Fibroblast of pulmonary artery (primary cell): ENCODE data around the gene PCID2.
"Not testable (repeated sequence)": the region's sequence is repeated elsewhere in the genome, so short reads cannot be mapped to it uniquely, and the experiment has no call there.

ENCODE experiments used
- DNase-seq: peaks from one replicate; pipeline ENCODE4 v3.0.0-alpha.2; 2010; ENCODE audit warnings: low read depth
- H3K4me3 ChIP-seq: replicated peaks from 2 replicates; pipeline ENCODE4 v1.5.1; 2011; ENCODE audit warnings: low read depth, mild to moderate bottlenecking, control low read depth, low read length, moderate library complexity
- CTCF ChIP-seq: IDR thresholded peaks from 2 replicates; pipeline ENCODE4 v1.5.1; 2011; ENCODE audit warnings: mild to moderate bottlenecking, control low read depth, low read length, inconsistent platforms; ENCODE audit errors: missing control alignments

PCID2 gene

GRCh38 chr13:113167155-113167554 is 41.3 kb downstream of the PCID2 start:
- no peak for DNase-seq
- H3K4me3 ChIP-seq, result no peak overlapping the region
- TF ChIP-seq CTCF, result no peak

GRCh38 chr13:113166681-113167080 is 41.8 kb downstream of the PCID2 start:
- no peak for DNase-seq
- no peak for TF ChIP-seq CTCF
- H3K4me3 ChIP-seq, result no peak overlapping the region

- no peak for TF ChIP-seq CTCF
- H3K4me3 ChIP-seq, result no peak overlapping the region
- no peak for DNase-seq
Observed at GRCh38 chr13:113166266-113166665, 42.2 kb downstream of the PCID2 start.

GRCh38 chr13:113164492-113164891 is 44.0 kb downstream of the PCID2 start:
- DNase-seq, result no peak
- H3K4me3 ChIP-seq, result no peak overlapping the region
- no peak for TF ChIP-seq CTCF

GRCh38 chr13:113162783-113163685 is 45.4 kb downstream of the PCID2 start:
- H3K4me3 ChIP-seq, result no peak overlapping the region
- DNase-seq, result no peak
- no peak for TF ChIP-seq CTCF

- not testable (repeated sequence) for H3K4me3 ChIP-seq, DNase-seq
Observed at GRCh38 chr13:113161975-113162374, 46.5 kb downstream of the PCID2 start.

- DNase-seq, result no peak
- TF ChIP-seq CTCF, result no peak
- no peak overlapping the region for H3K4me3 ChIP-seq
Observed at GRCh38 chr13:113161433-113161832, 47.0 kb downstream of the PCID2 start.
